Uterus (tissue), 4 donors: ENCODE data around the gene CTIF. TPM values are rescaled to one million over a fixed set of nuclear protein-coding genes. Genes with fewer than 3 reads are reported as not detected.
A peak's percentile ranks its signal among the peaks of the same experiment; 100 is the strongest.

ENCODE experiments used
- DNase-seq, 2 donors: peaks; one replicate each; pipeline ENCODE4 v3.0.0-alpha.2; 2019 to 2020
- H3K27ac ChIP-seq, 2 donors: fragments of 200-600 bp; sonication (generic); 1 replicate in 1 of 2; 2 replicates in 1 of 2; pipeline ENCODE4 v1.5.1; 2016 to 2018
- H3K27me3 ChIP-seq, 2 donors: fragments of 200-600 bp; sonication (generic); one replicate each; pipeline ENCODE4 v1.5.1; 2018 to 2019; ENCODE audit warnings: control low read depth in 1 of 2
- H3K36me3 ChIP-seq, 2 donors: fragments of 200-600 bp; sonication (generic); one replicate each; pipeline ENCODE4 v1.5.1; 2019; ENCODE audit warnings: control low read depth in 1 of 2
- H3K4me1 ChIP-seq, 2 donors: fragments of 200-600 bp; sonication (generic); one replicate each; pipeline ENCODE4 v1.5.1; 2018 to 2019; ENCODE audit warnings: control low read depth in 1 of 2
- H3K4me3 ChIP-seq, 2 donors: fragments of 200-600 bp; sonication (generic); 1 replicate in 1 of 2; 2 replicates in 1 of 2; pipeline ENCODE4 v1.5.1; 2018 to 2019; ENCODE audit warnings: mild to moderate bottlenecking in 1 of 2
- H3K9me3 ChIP-seq, 2 donors: fragments of 200-600 bp; sonication (generic); one replicate each; pipeline ENCODE4 v1.5.1; 2019; ENCODE audit warnings: control low read depth in 1 of 2
- POLR2A ChIP-seq, 2 donors: fragments of 450-650 bp; IDR thresholded peaks; one replicate each; pipeline ENCODE4 v1.6.1; 2016; ENCODE audit warnings: antibody characterized with exemption in 2 of 2, mild to moderate bottlenecking in 1 of 2, moderate library complexity in 1 of 2
- intact Hi-C: fragments of 100-400 bp; cut with DNase I; formaldehyde crosslinking; loops from one replicate; pipeline ENCODE4 v1.15.1; 2023; ENCODE audit warnings: low total_unique reads
- total RNA-seq, 4 donors: library from RNA; depleted of rRNA in 3 of 4; stranded (reverse); fragments of >200 nt in 3 of 4; gene quantifications; one replicate each; pipeline versions ENCODE4 v1.1.0 to v1.2.4, GENCODE V29; 2014 to 2023
- TF ChIP-seq, protein P1 (sequence below), 4 experiments: fragments of 200-600 bp in 2 of 4; fragments of 450-650 bp in 2 of 4; sonication (generic) in 2 of 4; IDR thresholded peaks; one replicate each; pipeline ENCODE4 v1.5.1; 2016 to 2019; ENCODE audit warnings: antibody characterized with exemption in 4 of 4, mild to moderate bottlenecking in 2 of 4, moderate library complexity in 1 of 4
- donor health status: DM: yes; HTN: yes; CAD: no.

CTIF gene
- total RNA-seq, 4 donors from 2014 or later, result 11.3 to 94.3 (median 48.0) TPM

- DNase-seq, result no peak
- intact Hi-C loops, result no loop called here
- no peaks in the 10 kb centered on the region for H3K36me3 ChIP-seq
- no peaks in the 10 kb centered on the region for H3K9me3 ChIP-seq
- no peaks in the 10 kb centered on the region for H3K27me3 ChIP-seq
- H3K27ac ChIP-seq, result peak overlapping the region; percentile 53 to 63
- H3K4me3 ChIP-seq, result no peak overlapping the region
- peaks cover 0 to 22% of the 10 kb centered on the region in 2 donors for H3K4me1 ChIP-seq
- TF ChIP-seq, protein P1, sequence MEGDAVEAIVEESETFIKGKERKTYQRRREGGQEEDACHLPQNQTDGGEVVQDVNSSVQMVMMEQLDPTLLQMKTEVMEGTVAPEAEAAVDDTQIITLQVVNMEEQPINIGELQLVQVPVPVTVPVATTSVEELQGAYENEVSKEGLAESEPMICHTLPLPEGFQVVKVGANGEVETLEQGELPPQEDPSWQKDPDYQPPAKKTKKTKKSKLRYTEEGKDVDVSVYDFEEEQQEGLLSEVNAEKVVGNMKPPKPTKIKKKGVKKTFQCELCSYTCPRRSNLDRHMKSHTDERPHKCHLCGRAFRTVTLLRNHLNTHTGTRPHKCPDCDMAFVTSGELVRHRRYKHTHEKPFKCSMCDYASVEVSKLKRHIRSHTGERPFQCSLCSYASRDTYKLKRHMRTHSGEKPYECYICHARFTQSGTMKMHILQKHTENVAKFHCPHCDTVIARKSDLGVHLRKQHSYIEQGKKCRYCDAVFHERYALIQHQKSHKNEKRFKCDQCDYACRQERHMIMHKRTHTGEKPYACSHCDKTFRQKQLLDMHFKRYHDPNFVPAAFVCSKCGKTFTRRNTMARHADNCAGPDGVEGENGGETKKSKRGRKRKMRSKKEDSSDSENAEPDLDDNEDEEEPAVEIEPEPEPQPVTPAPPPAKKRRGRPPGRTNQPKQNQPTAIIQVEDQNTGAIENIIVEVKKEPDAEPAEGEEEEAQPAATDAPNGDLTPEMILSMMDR (IDR thresholded peaks at IDR 0.05), result no peak
- TF ChIP-seq POLR2A (IDR thresholded peaks at IDR 0.05), result no peak
Measured at GRCh38 chr18:48850822-48851598, 312.2 kb downstream of the CTIF start.

- TF ChIP-seq, protein P1 (IDR thresholded peaks at IDR 0.05), result no peak
- no peak for TF ChIP-seq POLR2A (IDR thresholded peaks at IDR 0.05)
- intact Hi-C loops, result no loop called here
- DNase-seq, result no peak
- Histone ChIP-seq H3K27ac (peak overlapping the region; percentile 53 to 63), H3K4me3 (no peak overlapping the region), H3K4me1 (peaks cover 0 to 22% of the 10 kb centered on the region in 2 donors), H3K27me3 (no peaks in the 10 kb centered on the region), H3K9me3 (no peaks in the 10 kb centered on the region), H3K36me3 (no peaks in the 10 kb centered on the region)
Measured at GRCh38 chr18:48851599-48851960, 312.7 kb downstream of the CTIF start.

DNA sequence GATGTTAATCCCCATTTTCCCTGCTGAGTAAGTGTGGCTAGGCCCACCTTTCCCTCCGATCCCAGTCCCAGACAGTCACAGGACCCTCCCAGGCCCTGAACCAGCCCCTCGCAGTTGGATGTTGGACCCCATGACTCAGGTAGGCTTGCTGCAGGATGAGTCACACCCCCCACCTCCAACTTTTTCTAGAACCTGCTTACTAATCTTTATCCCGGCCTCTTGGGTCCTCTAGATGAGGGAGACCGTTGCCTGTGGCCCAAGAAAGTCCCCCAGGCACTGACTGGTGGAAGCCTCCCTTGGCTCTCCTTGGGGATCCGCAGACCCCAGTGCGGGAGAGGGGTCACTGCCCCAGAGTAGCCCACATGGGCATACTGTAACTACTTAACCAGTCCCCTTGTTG is 313.5 kb downstream of the CTIF start:
- peaks cover 0 to 22% of the 10 kb centered on the region in 2 donors for H3K4me1 ChIP-seq
- intact Hi-C loops, result no loop called here
- no peaks in the 10 kb centered on the region for H3K36me3 ChIP-seq
- TF ChIP-seq POLR2A (IDR thresholded peaks at IDR 0.05), result no peak
- TF ChIP-seq, protein P1 (IDR thresholded peaks at IDR 0.05), result no peak
- H3K27ac ChIP-seq, result no peak overlapping the region
- no peak for DNase-seq
- no peak overlapping the region for H3K4me3 ChIP-seq
- H3K9me3 ChIP-seq, result no peaks in the 10 kb centered on the region
- H3K27me3 ChIP-seq, result no peaks in the 10 kb centered on the region

DNA sequence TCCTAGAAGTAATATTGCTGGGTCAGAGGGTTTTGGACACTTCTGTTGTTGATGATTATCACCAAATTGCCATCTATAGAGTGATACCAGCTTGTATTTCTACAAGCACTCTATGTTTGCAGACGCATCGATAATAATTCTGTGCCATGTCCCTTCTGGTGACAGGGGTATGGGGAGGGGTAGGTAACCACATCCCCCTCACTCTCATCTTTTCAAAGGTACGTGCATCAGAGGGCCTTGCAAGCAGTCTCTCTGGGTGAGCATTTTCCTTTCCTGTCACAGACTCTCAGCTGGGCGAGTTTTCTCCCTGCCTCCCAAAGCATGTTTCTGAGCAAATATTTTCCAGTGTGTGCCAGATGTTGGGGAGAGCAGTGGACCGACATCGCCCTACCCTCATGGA is 314.0 kb downstream of the CTIF start:
- intact Hi-C loops, result no loop called here
- H3K36me3 ChIP-seq, result no peaks in the 10 kb centered on the region
- TF ChIP-seq, protein P1 (IDR thresholded peaks at IDR 0.05), result no peak
- no peak for TF ChIP-seq POLR2A (IDR thresholded peaks at IDR 0.05)

GRCh38 chr18:48853588-48853987 is 314.8 kb downstream of the CTIF start:
- TF ChIP-seq POLR2A (IDR thresholded peaks at IDR 0.05), result no peak
- TF ChIP-seq, protein P1 (IDR thresholded peaks at IDR 0.05), result no peak
- peaks cover 0 to 14% of the 10 kb centered on the region in 2 donors for H3K4me1 ChIP-seq

More for the DNA sequence above, 314.0 kb downstream of the CTIF start:
- no peak overlapping the region for H3K4me3 ChIP-seq
- peaks cover 0 to 21% of the 10 kb centered on the region in 2 donors for H3K4me1 ChIP-seq
- no peak overlapping the region for H3K27ac ChIP-seq
- no peak for DNase-seq
- no peaks in the 10 kb centered on the region for H3K27me3 ChIP-seq
- H3K9me3 ChIP-seq, result no peaks in the 10 kb centered on the region

More at GRCh38 chr18:48853588-48853987, 314.8 kb downstream of the CTIF start:
- Histone ChIP-seq H3K27me3 (no peaks in the 10 kb centered on the region), H3K36me3 (no peaks in the 10 kb centered on the region), H3K9me3 (no peaks in the 10 kb centered on the region), H3K4me3 (no peak overlapping the region), H3K27ac (no peak overlapping the region)
- intact Hi-C loops, result no loop called here
- no peak for DNase-seq
